H1 (cell line): ENCODE results near the gene RREB1. TPM values are rescaled to one million over a fixed set of nuclear protein-coding genes. Genes with fewer than 3 reads are reported as not detected.

ENCODE experiments used
- CTCF ChIA-PET: fragments of 300-600 bp; sonication (Branson Sonifier 250); formaldehyde crosslinking; loops from one replicate; lab custom pipeline; 2021; ENCODE audit not compliant: partially characterized antibody; lab: Charles Lee
- POLR2A ChIA-PET: fragments of 300-600 bp; sonication (Branson Sonifier 250); formaldehyde crosslinking; loops from one replicate; lab custom pipeline; 2021; ENCODE audit warnings: inconsistent platforms; ENCODE audit not compliant: partially characterized antibody; lab: Charles Lee
- DNase-seq, 2 experiments: peaks; one replicate each; pipeline versions ENCODE4 v3.0.0 to v3.0.0-alpha.2; 2010 to 2022; ENCODE audit warnings: low spot score in 2 of 2, low read depth in 1 of 2, mixed read lengths in 1 of 2
- FAIRE-seq: peaks from 2 replicates; lab custom pipeline; 2011; peaks lifted over from hg19 to GRCh38; lab: Jason Lieb, UNC
- H2AFZ ChIP-seq: 2 replicates; pipeline ENCODE4 v1.8.1; 2012; ENCODE audit warnings: low read length, inconsistent platforms
- H2AK5ac ChIP-seq: 2 replicates; pipeline ENCODE4 v1.6.1; 2013; ENCODE audit warnings: low read depth, low read length
- H2BK120ac ChIP-seq: replicated peaks from 2 replicates; pipeline ENCODE3; 2013; ENCODE audit warnings: low read depth, low read length, inconsistent platforms
- H2BK12ac ChIP-seq: 2 replicates; pipeline ENCODE4 v1.6.1; 2013; ENCODE audit warnings: low read depth, low read length
- H2BK15ac ChIP-seq: 2 replicates; pipeline ENCODE4 v1.6.1; 2013; ENCODE audit warnings: low read length
- H2BK20ac ChIP-seq: 2 replicates; pipeline ENCODE4 v1.6.1; 2013; ENCODE audit warnings: low read length
- H2BK5ac ChIP-seq: 2 replicates; pipeline ENCODE4 v1.6.1; 2013; ENCODE audit warnings: low read depth, low read length
- H3K14ac ChIP-seq: 2 replicates; pipeline ENCODE4 v1.6.1; 2013; ENCODE audit warnings: inconsistent platforms; ENCODE audit not compliant: insufficient read length
- H3K18ac ChIP-seq: 2 replicates; pipeline ENCODE4 v1.6.1; 2013; ENCODE audit warnings: low read length; ENCODE audit errors: extremely low read depth
- H3K23ac ChIP-seq: 2 replicates; pipeline ENCODE4 v1.6.1; 2013; ENCODE audit warnings: inconsistent platforms; ENCODE audit not compliant: insufficient read length
- H3K23me2 ChIP-seq: 2 replicates; pipeline ENCODE4 v1.6.1; 2013; ENCODE audit warnings: low read depth, low read length
- H3K27ac ChIP-seq: 2 replicates; pipeline ENCODE4 v1.6.1; 2011; ENCODE audit warnings: low read depth, low read length, inconsistent platforms
- H3K27me3 ChIP-seq, 4 experiments: replicated peaks in 1 of 4; 1 replicate in 1 of 4; 2 replicates in 3 of 4; pipeline versions ENCODE4 v1.6.1 to v1.8.1; 2011 to 2013; ENCODE audit warnings: low read length in 3 of 4, mild to moderate bottlenecking in 3 of 4, inconsistent platforms in 2 of 4, mixed read lengths in 2 of 4, moderate library complexity in 1 of 4; ENCODE audit not compliant: control insufficient read depth in 3 of 4, insufficient read depth in 3 of 4; ENCODE audit errors: extremely low read depth in 1 of 4
- H3K36me3 ChIP-seq, 4 experiments: 2 replicates each; pipeline versions ENCODE4 v1.6.1 to v1.8.1; 2011 to 2013; ENCODE audit warnings: mild to moderate bottlenecking in 4 of 4, low read length in 3 of 4, moderate library complexity in 2 of 4, control low read depth in 1 of 4, inconsistent platforms in 1 of 4; ENCODE audit not compliant: insufficient read depth in 4 of 4, control insufficient read depth in 2 of 4
- H3K4ac ChIP-seq: replicated peaks from 2 replicates; pipeline ENCODE3; 2013; ENCODE audit warnings: low read length, low read depth, mixed read lengths, inconsistent platforms; ENCODE audit not compliant: insufficient read length
- H3K4me1 ChIP-seq, 4 experiments: replicated peaks in 1 of 4; 1 replicate in 1 of 4; 2 replicates in 3 of 4; pipeline versions ENCODE4 v1.6.1 to v1.8.1; 2011 to 2013; ENCODE audit warnings: low read length in 3 of 4, inconsistent platforms in 2 of 4, mixed read lengths in 1 of 4; ENCODE audit not compliant: insufficient read depth in 4 of 4, control insufficient read depth in 3 of 4
- H3K4me2 ChIP-seq, 2 experiments: 2 replicates each; pipeline versions ENCODE4 v1.6.1 to v1.8.1; 2011 to 2013; ENCODE audit warnings: low read depth in 2 of 2, low read length in 2 of 2, control low read depth in 1 of 2, inconsistent platforms in 1 of 2, mild to moderate bottlenecking in 1 of 2; ENCODE audit not compliant: insufficient read depth in 1 of 2
- H3K4me3 ChIP-seq, 4 experiments: fragments of 200-600, 300-600 bp in 1 of 4; sonication (generic), shearing (Covaris generic), sonication (Bioruptor Twin) in 1 of 4; 2 replicates each; pipeline versions ENCODE4 v1.5.1 to v1.8.1; 2011 to 2016; ENCODE audit warnings: low read length in 4 of 4, low read depth in 3 of 4, control low read depth in 2 of 4, inconsistent platforms in 2 of 4, mild to moderate bottlenecking in 2 of 4, mixed read lengths in 1 of 4, moderate library complexity in 1 of 4; ENCODE audit not compliant: insufficient read depth in 2 of 4; ENCODE audit errors: extremely low read depth in 1 of 4
- H3K56ac ChIP-seq: replicated peaks from 2 replicates; pipeline ENCODE3; 2013; ENCODE audit warnings: low read depth, mild to moderate bottlenecking, mixed read lengths, low read length, inconsistent platforms; ENCODE audit not compliant: insufficient read length
- H3K79me1 ChIP-seq: 2 replicates; pipeline ENCODE4 v1.6.1; 2013; ENCODE audit warnings: low read depth, low read length, control low read depth
- H3K79me2 ChIP-seq, 2 experiments: 2 replicates each; pipeline versions ENCODE4 v1.6.1 to v1.8.1; 2012 to 2013; ENCODE audit warnings: low read length in 2 of 2, mild to moderate bottlenecking in 2 of 2, inconsistent platforms in 1 of 2; ENCODE audit not compliant: insufficient read depth in 2 of 2, control insufficient read depth in 1 of 2
- H3K9ac ChIP-seq, 4 experiments: replicated peaks in 1 of 4; 1 replicate in 1 of 4; 2 replicates in 3 of 4; pipeline versions ENCODE4 v1.6.1 to v1.8.1; 2011 to 2013; ENCODE audit warnings: low read depth in 3 of 4, low read length in 3 of 4, control low read depth in 2 of 4, mild to moderate bottlenecking in 2 of 4, moderate library complexity in 2 of 4, inconsistent platforms in 1 of 4; ENCODE audit errors: extremely low read depth in 1 of 4
- H3K9me3 ChIP-seq, 2 experiments: 2 replicates each; pipeline versions ENCODE4 v1.6.1 to v1.8.1; 2012 to 2013; ENCODE audit warnings: mild to moderate bottlenecking in 2 of 2, moderate library complexity in 2 of 2, control low read depth in 1 of 2, inconsistent platforms in 1 of 2, low read depth in 1 of 2, low read length in 1 of 2, mixed read lengths in 1 of 2; ENCODE audit not compliant: insufficient read depth in 2 of 2
- H4K20me1 ChIP-seq, 2 experiments: replicated peaks in 1 of 2; 2 replicates each; pipeline versions ENCODE3 to v1.8.1; 2011 to 2013; ENCODE audit warnings: inconsistent platforms in 2 of 2, low read length in 2 of 2, mild to moderate bottlenecking in 1 of 2; ENCODE audit not compliant: insufficient read depth in 2 of 2, control insufficient read depth in 1 of 2
- H4K5ac ChIP-seq: 2 replicates; pipeline ENCODE4 v1.6.1; 2013; ENCODE audit warnings: low read length, low read depth, mixed read lengths, inconsistent platforms; ENCODE audit not compliant: insufficient read length
- H4K8ac ChIP-seq: 2 replicates; pipeline ENCODE4 v1.8.0; 2013; ENCODE audit warnings: mild to moderate bottlenecking, moderate library complexity, low read length, inconsistent platforms; ENCODE audit not compliant: insufficient read depth; ENCODE audit errors: extremely low read depth
- H4K91ac ChIP-seq: replicated peaks from 2 replicates; pipeline ENCODE3; 2013; ENCODE audit warnings: low read length, mixed read lengths, inconsistent platforms; ENCODE audit not compliant: insufficient read length
- ASH2L ChIP-seq: fragments of 200-600, 300-600 bp; sonication (generic); IDR thresholded peaks from one replicate; pipeline ENCODE4 v1.7.1; 2017; ENCODE audit warnings: low read length
- BACH1 ChIP-seq: IDR thresholded peaks from 2 replicates; pipeline ENCODE4 v1.6.1; 2012; ENCODE audit warnings: low read length, improper control_type of control experiment
- BCL11A ChIP-seq, 2 experiments: IDR thresholded peaks; one replicate each; pipeline ENCODE4 v1.6.1; 2011; ENCODE audit warnings: low read depth in 2 of 2, low read length in 2 of 2, mild to moderate bottlenecking in 2 of 2
- EP300 ChIP-seq, 2 experiments: IDR thresholded peaks; 1 replicate in 1 of 2; 2 replicates in 1 of 2; pipeline ENCODE4 v1.6.1; 2011 to 2012; ENCODE audit warnings: low read depth in 2 of 2, low read length in 2 of 2, mild to moderate bottlenecking in 2 of 2, borderline replicate concordance in 1 of 2, inconsistent platforms in 1 of 2, moderate library complexity in 1 of 2
- EZH2 ChIP-seq: fragments of 200-600 bp; sonication (generic); IDR thresholded peaks from 2 replicates; pipeline ENCODE4 v1.7.1; 2012; ENCODE audit warnings: low read depth, mild to moderate bottlenecking, moderate library complexity, low read length, inconsistent platforms; ENCODE audit not compliant: severe bottlenecking
- KDM1A ChIP-seq: fragments of 200-600, 300-600 bp; sonication (generic); IDR thresholded peaks from 2 replicates; pipeline ENCODE4 v1.7.1; 2016; ENCODE audit warnings: mild to moderate bottlenecking, low read length, borderline replicate concordance
- MAFK ChIP-seq: IDR thresholded peaks from 2 replicates; pipeline ENCODE4 v1.6.1; 2012; ENCODE audit warnings: low read depth, mild to moderate bottlenecking, improper control_type of control experiment, low read length
- POLR2A ChIP-seq, 2 experiments: IDR thresholded peaks; 1 replicate in 1 of 2; 2 replicates in 1 of 2; pipeline ENCODE4 v1.6.1; 2011; ENCODE audit warnings: low read depth in 2 of 2, low read length in 2 of 2, mild to moderate bottlenecking in 2 of 2; ENCODE audit errors: control extremely low read depth in 1 of 2
- RAD21 ChIP-seq, 2 experiments: IDR thresholded peaks in 1 of 2; conservative IDR thresholded peaks in 1 of 2; 2 replicates each; pipeline ENCODE4 v1.6.1; 2011; ENCODE audit warnings: low read depth in 2 of 2, low read length in 2 of 2, improper control_type of control experiment in 1 of 2, inconsistent platforms in 1 of 2, mild to moderate bottlenecking in 1 of 2, moderate library complexity in 1 of 2
- WGBS, 2 experiments: shearing (Covaris generic) in 1 of 2; methylation state at CpG; one replicate each; pipeline versions ENCODE4 v1.1.6 to v1.1.7; 2013 to 2015; ENCODE audit warnings: low lambda C conversion rate in 2 of 2, mixed read lengths in 2 of 2, inconsistent platforms in 1 of 2, low coverage in 1 of 2, missing lambda C conversion rate in 1 of 2; ENCODE audit not compliant: insufficient replicate concordance in 2 of 2, insufficient coverage in 1 of 2, insufficient read length in 1 of 2; ENCODE audit errors: extremely low coverage in 1 of 2, missing lambda C conversion rate in 1 of 2; 5-methylcytosine and 5-hydroxymethylcytosine counted together
- polyA plus RNA-seq, 7 experiments: library from polyadenylated mRNA; depleted of rRNA in 3 of 7; stranded (reverse) in 5 of 7; unstranded in 2 of 7; fragments of >200 nt in 5 of 7; fragments of 200-250 nt in 2 of 7; gene quantifications; 1 replicate in 5 of 7; 2 replicates in 1 of 7; 4 replicates in 1 of 7; pipeline versions ENCODE4 v1.2.1 to v1.2.3, GENCODE V29; 2011 to 2013; ENCODE audit warnings: missing spikeins in 2 of 7, mixed read lengths in 2 of 7
- total RNA-seq: library from RNA; stranded (reverse); fragmentation: NEBNext Ultra II Directional; extraction: Animal tissue kit (Norgen Biotek cat#: 25700); gene quantifications from 2 replicates; pipeline ENCODE4 v1.2.1, GENCODE V29; 2021
- TF ChIP-seq, protein P1 (sequence below): IDR thresholded peaks from 2 replicates; pipeline ENCODE4 v1.6.1; 2012; ENCODE audit warnings: inconsistent platforms

The RREB1 gene
- total and polyA plus RNA-seq, 2 of the 8 experiments (the other 6 are each of a cell fraction or from before 2014, with no cell fraction given): 3.9 to 34.7 TPM

DNA sequence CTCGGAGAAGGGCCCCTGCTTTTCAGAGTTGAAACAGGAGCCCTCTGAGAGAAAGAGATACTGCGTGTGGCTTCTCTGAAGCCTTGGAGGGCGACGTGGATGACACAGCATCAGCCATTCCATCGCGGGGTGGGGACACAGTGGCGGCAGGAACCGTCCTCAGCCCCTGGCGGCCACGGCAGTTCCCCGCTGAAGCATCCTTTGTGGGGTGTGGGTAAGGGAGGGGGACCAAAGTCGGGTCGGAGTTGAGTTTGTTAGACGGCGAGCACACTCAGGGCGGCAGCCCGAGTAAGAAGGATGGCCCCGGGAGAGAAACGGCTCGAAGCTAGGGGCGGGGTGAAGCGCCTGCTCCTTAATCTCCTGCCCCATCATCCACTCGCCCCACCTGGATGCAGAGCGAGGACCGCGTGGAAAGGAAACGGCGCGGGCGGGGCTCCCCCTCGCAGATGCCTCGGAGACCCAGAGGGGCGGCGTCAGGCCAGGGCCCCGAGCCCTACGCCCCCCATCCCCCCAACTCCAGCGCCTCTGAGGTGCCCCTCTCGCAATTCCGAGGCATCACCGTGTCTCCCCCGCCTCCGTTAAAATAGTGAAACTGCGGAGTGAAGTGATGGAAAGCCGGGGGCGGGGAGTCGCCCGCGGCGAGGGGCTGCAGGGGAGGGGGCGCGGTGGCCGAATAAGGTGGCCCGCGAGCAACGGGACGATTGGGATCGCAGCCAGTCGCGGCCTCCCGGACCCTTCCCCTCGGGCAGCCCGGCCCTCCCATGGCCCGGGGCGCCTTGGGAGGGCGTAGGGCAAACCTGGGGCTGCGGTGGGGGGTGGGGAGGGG lies 796 bp upstream of the RREB1 start:
- Histone ChIP-seq H2BK12ac (peak overlapping the region; percentile 23; the same call in 1 of the 2 replicates), H3K27ac (no peak overlapping the region), H3K18ac (0 out of 2 replicates have a peak overlapping the region, but pooled peaks have one; percentile 2), H3K36me3 (no peaks in the 10 kb centered on the region), H4K5ac (peak overlapping the region; percentile 18), H2BK5ac (0 out of 2 replicates have a peak overlapping the region, but pooled peaks have one; percentile 20), H3K23ac (no peak overlapping the region), H3K56ac (no peak overlapping the region), H2AK5ac (no peak overlapping the region), H3K9ac (peak overlapping the region in 2 of 4 experiments; percentile 11 to 46; a peak in 5 of 7 replicates), H3K23me2 (peaks cover 7% of the 10 kb centered on the region; the same call in 1 of the 2 replicates), H3K4me1 (peaks cover 0 to 10% (median 4%) of the 10 kb centered on the region in 4 experiments; a peak in 5 of 7 replicates), H3K79me2 (peaks cover 5 to 26% of the 10 kb centered on the region in 2 experiments; a peak in 3 of 4 replicates), H3K9me3 (no peaks in the 10 kb centered on the region), H2BK20ac (no peak overlapping the region), H3K14ac (no peak overlapping the region), H3K79me1 (no peaks in the 10 kb centered on the region), H3K4me2 (peak overlapping the region; percentile 73 to 96), H3K4me3 (peak overlapping the region; percentile 88 to 100 (median 96)), H3K4ac (peak overlapping the region; percentile 38), H4K20me1 (peaks cover 6 to 11% of the 10 kb centered on the region in 2 experiments), H2AFZ (peak overlapping the region; percentile 93), H4K91ac (peak overlapping the region; percentile 88), H2BK120ac (peak overlapping the region; percentile 67), H2BK15ac (no peak overlapping the region), H4K8ac (peak overlapping the region; percentile 66), H3K27me3 (peaks cover 0 to 27% (median 12%) of the 10 kb centered on the region in 4 experiments; a peak in 6 of 7 replicates)
- DNase-seq (peak in 1 of 2 experiments; percentile 70), FAIRE-seq (no peak)
- CTCF ChIA-PET: interaction anchor here (0.6 to 1.2 kb wide), 6 partner anchors 16 to 410 kb away, joined by 3 to 6 read pairs (median 3); no protein-coding TSS in a partner anchor
- WGBS, 2 experiments: 4% methylated on average over 29 of the region's 66 CpGs; no CpG with 5 or more reads in 1 of the 2 experiments
- POLR2A ChIA-PET: interaction anchor here (0.9 to 2.3 kb wide), 11 partner anchors 9 to 382 kb away, joined by 3 to 11 read pairs (median 4); no protein-coding TSS in a partner anchor
- no peak for TF ChIP-seq EP300 (IDR thresholded peaks at IDR 0.05; ENCODE audit: borderline replicate concordance in 1 of 2, low read depth in 2 of 2, low read length in 2 of 2)
- TF ChIP-seq, protein P1, sequence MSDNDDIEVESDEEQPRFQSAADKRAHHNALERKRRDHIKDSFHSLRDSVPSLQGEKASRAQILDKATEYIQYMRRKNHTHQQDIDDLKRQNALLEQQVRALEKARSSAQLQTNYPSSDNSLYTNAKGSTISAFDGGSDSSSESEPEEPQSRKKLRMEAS: no peak; the same call in 1 of the 2 replicates
- peak in 1 of 2 experiments; percentile 20; a peak in 2 of 3 replicates for TF ChIP-seq POLR2A (IDR thresholded peaks at IDR 0.05; ENCODE audit: control extremely low read depth in 1 of 2, low read depth in 2 of 2, low read length in 2 of 2)
- peak; percentile 11 for TF ChIP-seq EZH2
- 0 out of 2 replicates have a peak, but pooled peaks have one; percentile 15 for TF ChIP-seq KDM1A
- TF ChIP-seq MAFK: no peak; the same call in 1 of the 2 replicates
- TF ChIP-seq ASH2L: no peak
- TF ChIP-seq RAD21 (IDR thresholded peaks at IDR 0.05 in 1 of 2, conservative IDR thresholded peaks at IDR 0.05 in 1 of 2; ENCODE audit: low read depth in 2 of 2, low read length in 2 of 2): no peak
- no peak for TF ChIP-seq BACH1
- TF ChIP-seq BCL11A (IDR thresholded peaks at IDR 0.05; ENCODE audit: low read depth in 2 of 2, low read length in 2 of 2): no peak
